PC-3 (cell line): Measurements from ENCODE around the gene PPP1R16B.

ENCODE experiments used
- CTCF ChIP-seq: fragments of 300-600 bp; sonication (generic); conservative IDR thresholded peaks from 2 replicates; pipeline ENCODE4 v1.5.1; 2017; ENCODE audit warnings: antibody characterized with exemption, low read depth, mild to moderate bottlenecking, low read length
- EZH2phosphoT487 ChIP-seq: fragments of 300-600 bp; sonication (generic); IDR thresholded peaks from 2 replicates; pipeline ENCODE4 v1.6.1; 2018; ENCODE audit warnings: mild to moderate bottlenecking, antibody characterized with exemption, low read length, borderline replicate concordance

GRCh38 chr20:38931984-38932383 lies 126.5 kb downstream of the PPP1R16B start:
- TF ChIP-seq EZH2phosphoT487 (no peak), CTCF (no peak)
